HG02759 (cell line): ENCODE measurements around the gene MCRS1.

Experiments used
- ATAC-seq: cut with Tn5 transposase; IDR thresholded peaks from one replicate; pipeline ENCODE4 v1.9.1; 2021; ENCODE audit warnings: mild to moderate bottlenecking, moderate library complexity; ENCODE audit not compliant: unreplicated experiment

MCRS1 gene

DNA sequence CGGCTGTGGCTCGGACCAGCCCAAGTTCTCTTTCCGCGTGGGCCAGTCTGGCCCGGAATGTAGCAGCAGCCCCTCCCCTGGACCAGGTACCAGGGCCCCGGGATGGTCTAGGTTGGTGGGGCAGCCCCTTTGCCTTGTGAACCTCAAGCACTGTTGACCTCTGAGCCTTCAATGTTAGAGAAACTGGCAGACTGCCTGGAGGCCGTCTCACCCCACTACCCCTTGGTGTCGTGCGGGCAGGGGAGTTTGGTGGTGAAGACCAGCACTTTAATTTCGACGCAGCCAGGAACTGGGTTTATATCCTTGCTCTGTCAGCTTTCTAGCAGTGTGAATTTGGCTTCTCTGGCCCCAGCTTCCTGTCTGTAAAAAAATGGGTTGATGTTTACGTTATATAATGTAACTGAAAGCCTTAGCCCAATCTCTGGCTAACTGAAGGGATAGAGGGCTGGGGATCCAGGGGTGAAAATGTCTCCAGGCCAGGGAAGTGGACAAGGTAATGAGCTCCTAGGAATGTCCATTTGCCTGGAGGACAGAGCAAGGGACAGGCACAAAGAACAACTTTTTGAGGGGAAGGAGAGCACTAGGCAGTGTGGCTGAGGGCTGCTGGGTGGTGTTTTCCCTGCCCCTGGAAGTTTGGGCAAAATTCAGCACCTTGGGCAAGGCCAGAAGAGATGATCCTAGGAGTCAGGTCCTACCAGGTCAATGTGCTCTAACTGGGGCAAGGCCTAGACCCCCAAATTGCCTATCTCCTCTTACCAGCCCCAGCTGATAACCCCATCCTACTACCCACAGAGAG lies 11.4 kb downstream of the MCRS1 start:
- no peak for ATAC-seq

DNA sequence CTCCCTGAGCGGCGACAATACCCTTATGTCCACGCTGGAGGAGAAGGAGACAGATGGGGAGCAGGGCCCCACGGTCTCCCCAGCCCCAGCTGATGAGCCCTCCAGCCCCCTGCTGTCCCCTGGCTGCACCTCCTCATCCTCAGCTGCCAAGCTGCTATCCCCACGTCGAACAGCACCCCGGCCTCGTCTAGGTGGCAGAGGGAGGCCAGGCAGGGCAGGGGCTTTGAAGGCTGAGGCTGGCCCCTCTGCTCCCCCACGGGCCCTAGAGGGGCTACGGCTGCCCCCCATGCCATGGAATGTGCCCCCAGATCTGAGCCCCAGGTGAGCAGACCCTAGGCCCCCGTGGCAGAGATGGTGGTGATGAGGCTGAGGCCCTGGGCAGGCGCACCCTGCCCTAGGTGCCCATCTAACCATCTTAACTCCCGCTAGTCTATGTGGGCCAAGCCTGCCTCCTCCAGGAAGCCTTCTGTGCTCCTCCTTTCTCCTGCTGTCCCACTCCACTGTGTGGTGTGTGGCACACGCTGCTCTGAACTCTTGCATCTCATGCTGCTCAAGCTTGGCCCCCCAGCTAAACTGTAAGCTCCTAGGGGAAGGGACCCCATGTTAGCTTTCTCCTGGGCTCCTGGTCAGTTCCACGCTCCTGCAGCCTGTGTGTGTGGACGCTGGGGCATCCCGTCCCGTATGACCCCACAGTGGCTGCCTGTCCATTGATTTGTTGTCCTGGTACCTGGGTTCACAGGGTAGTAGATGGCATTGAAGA lies 12.1 kb downstream of the MCRS1 start:
- ATAC-seq: no peak

DNA sequence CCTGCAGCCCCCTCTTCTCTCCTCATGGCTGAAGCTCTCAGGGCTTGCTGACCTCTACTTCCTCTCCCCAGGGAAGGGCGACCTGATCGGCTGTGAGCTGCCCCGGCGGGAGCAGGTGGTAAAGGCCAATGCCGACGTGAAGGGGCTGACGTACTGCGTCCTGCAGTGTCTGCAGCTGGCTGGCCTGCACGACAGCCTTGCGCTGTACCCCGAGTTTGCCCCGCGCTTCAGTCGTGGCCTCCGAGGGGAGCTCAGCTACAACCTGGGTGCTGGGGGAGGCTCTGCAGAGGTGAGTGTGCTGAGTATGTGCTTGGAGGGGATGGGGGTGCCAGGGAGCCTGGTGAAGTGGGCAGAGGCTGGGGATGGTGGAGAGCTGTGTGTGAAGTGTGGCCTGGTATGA lies 13.7 kb downstream of the MCRS1 start:
- ATAC-seq: no peak

DNA sequence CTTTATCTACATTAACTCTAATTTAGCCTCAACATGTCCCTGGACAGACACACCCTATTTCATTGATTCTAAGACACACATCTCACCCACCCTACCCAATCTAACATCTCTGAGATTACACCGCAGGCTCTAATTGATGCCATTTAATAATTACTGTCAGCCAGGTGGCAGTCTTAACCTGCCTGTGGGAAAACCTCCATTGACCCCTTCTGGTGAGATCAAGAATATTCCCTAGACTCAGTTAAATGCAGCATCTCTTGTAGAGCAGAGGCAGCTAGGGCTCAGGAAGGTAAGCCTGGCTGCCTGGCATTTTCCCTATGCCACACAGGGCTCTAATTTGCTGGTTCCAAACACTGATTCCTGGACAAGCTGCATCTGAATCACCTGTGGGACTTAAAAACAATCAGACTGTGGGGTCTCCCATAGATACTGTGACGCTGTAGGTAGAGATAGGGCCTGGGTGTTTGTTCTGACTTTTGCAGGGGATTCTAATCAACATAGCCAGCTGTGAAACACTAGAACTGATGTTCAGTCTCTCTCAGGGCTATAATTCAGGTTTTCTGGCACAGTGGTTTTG lies 14.3 kb downstream of the MCRS1 start:
- no peak for ATAC-seq

DNA sequence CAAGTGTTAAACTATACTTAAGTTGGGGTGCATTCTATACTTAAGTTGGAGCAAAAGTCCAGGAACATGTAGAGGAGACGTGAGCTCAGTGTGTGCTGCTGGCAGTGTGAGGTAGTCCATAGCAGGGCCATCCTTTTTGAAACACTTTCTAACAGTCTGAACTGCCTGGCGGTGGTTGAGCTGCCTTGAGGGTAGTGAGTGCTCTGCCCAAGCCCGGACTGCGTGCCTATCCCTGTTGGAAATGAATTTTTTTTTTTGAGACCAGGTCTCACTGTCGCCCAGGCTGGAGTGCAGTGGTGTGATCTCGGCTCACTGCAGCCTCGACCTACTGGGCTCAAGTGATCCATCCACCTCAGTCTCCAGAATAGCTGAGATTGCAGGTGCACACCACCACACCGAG lies 15.0 kb downstream of the MCRS1 start:
- no peak for ATAC-seq

DNA sequence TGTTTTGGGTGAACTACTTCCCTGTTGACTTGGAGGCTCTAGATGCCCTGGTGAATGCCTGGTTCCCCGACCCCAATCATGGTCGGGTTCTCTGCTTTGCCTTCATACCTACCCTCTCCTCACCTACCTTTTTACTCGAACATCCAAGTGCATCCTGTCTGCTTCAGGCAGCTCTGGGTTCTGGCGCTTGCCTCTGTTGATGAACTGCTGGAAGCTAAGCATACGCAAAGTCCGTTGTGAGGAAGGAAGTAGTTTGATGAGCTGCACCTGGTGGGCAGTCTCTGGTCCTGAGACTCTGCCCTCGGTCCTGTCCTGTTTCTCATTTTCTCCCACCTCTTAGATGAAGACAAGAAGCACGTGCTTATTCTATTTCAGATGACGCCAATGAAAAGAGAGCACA lies 15.5 kb downstream of the MCRS1 start:
- no peak for ATAC-seq

DNA sequence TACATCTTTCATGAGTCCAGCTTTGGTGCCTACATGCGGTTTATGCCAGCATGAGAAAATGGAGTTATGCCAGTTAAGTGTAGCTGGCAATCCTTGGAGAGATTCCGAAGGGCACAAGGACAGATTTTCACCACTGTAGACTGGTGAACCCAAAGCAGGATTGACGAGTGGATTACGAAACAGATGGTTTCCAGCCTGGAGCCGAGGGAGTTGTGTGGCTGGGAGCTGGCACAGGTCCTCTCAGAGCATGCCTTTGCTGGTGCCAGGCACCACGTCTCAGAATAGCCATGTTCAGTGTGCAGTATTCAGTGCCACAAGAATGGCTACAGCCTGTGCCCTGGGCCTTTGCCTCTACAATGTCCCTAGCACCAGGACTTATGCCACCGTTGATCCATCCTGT lies 15.9 kb downstream of the MCRS1 start:
- ATAC-seq: no peak

DNA sequence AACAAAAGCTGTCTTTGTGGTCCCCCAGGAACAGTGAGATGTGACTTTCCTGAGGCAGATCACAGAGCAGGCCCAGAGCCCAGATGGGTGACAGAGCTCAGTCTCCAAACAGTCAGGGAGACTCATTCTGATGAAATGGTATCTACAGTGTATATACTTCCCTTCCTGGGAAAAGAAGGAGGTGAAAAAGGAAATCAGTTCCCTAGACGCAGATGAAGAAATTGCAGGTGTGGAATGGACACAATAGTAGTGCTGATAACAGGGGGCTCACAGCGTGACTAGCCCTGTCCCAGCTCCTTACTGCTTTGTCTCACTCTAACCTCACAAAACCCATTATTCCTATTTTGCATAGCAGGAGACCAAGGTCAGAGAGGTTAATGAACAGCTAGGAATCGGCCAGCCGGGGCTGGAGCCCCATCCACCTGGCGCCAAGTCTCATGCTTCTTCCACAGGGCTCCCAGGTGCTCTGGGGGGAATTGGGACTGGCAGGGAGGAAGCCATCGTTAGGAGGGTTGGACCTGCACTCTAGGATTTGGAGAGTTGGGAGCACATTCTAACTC lies 17.2 kb downstream of the MCRS1 start:
- ATAC-seq: no peak

DNA sequence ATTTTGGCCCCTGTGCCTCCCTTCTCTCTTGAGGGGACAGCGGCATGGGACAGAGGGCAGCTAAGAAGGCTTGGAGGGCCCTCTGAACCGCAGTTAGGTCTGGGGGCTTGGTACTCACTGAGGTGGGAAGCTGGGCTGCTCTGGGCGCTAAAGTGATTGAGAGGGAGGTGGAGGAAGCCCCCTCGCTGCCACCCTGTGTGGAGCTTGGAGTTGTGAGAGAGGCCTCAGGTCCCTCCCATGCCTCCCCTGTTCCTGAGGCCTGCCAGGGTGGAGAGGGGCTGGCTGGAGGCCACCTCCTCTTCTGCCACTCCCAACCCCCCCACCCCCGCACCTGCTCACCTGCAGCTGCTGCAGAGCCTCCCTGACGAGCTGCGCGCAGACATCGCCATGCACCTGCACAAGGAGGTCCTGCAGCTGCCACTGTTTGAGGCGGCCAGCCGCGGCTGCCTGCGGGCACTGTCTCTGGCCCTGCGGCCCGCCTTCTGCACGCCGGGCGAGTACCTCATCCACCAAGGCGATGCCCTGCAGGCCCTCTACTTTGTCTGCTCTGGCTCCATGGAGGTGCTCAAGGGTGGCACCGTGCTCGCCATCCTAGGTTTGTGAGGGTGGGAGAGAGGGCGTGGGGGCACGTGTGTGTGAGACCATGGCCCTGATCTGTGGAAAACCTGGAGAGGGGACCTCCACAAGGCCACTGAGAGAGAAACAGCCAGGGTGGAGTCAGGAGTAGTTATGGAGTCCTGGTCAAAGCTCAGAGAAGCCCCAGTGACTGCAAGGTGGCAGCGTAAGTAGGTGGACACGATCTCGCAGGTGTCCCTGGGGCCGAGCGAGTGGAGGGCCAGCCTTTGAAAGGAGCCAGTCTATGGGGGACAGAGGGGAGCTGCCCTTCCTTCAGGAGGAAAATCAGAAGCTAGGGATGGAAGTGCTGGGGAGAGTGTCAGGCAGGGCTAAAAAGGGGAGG lies 17.9 kb downstream of the MCRS1 start:
- no peak for ATAC-seq

DNA sequence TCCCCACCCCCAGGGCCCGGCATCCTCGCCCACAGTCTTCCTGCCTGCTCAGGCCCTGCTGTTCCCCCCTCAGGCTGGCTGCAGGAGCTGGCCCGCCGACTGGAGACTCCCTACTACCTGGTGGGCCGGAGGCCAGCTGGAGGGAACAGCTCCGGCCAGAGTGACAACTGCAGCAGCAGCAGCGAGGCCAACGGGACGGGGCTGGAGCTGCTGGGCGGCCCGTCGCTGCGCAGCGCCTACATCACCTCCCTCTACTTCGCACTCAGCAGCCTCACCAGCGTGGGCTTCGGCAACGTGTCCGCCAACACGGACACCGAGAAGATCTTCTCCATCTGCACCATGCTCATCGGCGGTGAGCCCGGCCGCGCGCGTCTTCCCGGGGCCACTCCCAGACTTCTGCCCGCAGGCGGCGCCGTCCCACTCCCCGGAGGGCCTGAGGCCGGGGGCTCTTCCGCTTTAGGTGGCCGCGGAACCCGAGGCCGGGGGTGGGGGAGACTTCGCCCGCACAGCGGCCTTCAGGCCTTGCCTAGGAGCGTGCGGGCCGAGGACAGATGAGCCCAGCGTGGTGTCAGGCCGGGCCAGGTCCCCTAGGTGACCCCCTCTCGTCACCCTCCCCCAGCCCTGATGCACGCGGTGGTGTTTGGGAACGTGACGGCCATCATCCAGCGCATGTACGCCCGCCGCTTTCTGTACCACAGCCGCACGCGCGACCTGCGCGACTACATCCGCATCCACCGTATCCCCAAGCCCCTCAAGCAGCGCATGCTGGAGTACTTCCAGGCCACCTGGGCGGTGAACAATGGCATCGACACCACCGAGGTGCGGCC lies 18.9 kb downstream of the MCRS1 start:
- no peak for ATAC-seq

DNA sequence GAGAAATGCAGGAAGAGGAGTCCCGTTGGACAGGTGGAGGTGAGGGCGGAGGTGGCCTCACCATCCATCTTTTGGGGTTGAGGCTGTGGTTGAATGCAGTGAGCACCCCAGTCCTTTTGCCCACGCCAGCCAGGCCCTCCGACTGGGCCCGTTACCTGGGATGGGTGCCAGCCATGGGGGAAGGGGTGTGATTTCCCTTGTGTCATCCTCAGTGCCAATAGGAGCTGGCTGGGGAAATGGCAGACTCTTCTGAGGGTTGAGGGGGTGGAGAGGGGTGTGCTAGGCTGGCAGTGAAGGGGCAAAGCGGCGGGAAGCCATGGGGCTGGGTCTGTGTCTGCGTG lies 19.5 kb downstream of the MCRS1 start:
- no peak for ATAC-seq

DNA sequence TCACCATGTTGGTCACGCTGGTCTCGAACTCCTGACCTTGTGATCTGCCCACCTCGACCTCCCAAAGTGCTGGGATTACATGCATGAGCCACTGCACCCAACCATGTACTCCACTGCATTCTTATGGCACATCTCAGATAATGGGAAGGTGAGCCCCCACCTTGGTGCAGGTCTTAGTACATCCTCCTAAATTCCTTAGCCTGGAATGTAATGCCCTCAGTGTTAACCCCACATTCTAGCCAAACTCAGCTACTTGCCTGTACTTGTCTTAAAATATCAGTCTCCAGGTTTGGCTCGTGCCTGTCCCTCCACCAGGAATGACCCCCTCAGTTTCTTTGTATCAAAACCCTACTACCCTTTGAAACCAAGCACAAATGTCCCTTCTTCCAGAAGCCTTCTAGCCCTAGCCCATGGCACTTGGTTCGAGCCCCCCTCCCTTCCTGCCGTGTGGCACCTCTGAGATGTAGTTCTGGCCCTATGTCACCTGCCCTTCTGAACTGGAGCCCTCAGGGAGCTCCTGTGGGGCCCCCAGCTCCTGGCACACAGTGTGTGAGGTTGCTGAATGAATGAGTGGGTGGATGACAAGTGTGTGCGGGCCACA lies 20.8 kb downstream of the MCRS1 start:
- no peak for ATAC-seq

DNA sequence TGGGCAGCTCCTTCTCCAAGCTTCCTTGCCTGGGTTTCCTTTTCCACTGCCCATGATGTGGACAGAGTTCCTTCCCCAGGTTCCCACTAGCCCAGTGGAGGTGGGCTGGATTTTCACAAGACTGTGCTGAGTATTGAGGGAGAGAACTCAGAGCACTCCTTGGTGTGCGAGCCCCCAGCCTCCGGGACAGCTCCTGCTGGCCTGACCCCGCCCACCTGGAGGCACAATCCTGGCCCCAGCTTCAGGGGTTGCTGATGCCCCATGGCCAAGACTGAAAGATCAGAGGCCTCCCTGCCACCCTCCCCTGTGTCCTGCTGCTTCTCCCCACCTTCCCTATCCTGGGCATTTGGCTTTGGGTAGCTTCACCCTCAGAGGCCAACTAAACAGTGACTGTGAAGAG lies 21.5 kb downstream of the MCRS1 start:
- no peak for ATAC-seq

DNA sequence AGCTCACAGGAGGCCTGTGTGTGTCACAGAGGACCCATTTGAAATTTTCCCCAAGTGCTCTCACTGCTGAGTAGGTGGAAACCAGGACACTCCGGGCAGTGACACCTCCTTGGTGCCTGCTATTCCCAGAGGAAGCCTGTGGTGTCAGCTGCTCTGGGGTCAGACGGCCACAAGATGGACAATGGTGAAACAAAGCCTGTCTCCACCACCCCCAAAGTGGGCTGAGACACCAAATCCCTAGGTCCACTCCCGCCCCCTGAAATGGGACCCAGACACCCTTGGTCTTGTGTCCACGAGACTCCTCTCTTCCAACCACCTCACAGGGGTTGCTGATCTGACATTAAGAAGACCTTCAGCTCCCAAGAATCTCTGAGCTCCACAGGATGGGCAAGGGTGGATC lies 22.1 kb downstream of the MCRS1 start:
- no peak for ATAC-seq

DNA sequence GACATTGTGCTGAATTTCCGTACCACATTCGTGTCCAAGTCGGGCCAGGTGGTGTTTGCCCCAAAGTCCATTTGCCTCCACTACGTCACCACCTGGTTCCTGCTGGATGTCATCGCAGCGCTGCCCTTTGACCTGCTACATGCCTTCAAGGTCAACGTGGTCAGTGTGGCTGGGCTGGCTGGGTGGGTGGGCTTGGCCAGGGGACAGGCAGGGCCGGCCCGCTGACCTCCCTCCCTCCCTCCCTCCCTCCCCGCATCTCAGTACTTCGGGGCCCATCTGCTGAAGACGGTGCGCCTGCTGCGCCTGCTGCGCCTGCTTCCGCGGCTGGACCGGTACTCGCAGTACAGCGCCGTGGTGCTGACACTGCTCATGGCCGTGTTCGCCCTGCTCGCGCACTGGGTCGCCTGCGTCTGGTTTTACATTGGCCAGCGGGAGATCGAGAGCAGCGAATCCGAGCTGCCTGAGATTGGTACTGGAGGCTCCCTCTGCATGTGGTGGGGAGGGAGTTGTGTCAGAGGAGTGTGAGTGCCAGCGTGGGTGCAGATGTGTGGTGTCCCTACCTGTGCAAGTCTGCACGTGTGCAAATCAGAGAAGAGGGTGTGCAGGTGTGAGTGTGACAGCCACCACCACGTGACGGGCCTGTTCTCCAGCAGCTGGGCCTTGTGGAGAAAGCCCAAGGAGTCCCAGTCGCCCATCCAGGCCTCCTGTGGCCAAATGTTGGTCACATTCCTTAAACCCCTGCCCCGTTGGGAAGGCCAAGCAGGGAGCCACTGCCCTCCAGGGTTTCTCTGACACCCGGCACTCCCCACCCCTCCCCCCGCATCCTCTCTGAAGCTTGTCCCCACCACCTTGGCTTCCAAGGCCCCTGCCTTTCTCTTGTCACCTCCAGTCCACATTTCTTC lies 23.8 kb downstream of the MCRS1 start:
- no peak for ATAC-seq

DNA sequence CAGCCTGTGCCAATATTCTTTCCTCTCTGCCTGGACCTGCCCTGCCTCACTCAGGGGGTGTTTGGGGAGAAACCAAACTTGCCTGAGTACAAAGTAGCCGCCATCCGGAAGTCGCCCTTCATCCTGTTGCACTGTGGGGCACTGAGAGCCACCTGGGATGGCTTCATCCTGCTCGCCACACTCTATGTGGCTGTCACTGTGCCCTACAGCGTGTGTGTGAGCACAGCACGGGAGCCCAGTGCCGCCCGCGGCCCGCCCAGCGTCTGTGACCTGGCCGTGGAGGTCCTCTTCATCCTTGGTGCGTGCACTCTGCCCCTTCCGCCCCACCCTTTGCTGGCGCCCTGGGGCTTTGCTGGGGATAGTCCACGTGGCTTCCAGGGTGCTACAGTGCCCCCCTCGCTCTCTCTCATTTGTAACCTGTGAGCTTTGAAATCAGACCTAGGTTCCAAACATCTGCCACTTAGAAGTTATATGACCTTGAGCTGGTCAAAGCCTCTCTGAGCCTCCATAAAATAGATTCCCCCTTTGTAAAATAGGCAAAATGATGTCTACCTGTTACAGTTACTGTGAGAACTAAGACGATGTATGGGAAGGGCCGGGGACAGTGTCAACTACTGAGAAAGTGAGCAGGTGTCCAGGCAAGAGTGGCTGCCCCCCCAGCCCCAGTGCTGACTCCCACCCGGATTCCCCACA lies 24.6 kb downstream of the MCRS1 start:
- no peak for ATAC-seq

DNA sequence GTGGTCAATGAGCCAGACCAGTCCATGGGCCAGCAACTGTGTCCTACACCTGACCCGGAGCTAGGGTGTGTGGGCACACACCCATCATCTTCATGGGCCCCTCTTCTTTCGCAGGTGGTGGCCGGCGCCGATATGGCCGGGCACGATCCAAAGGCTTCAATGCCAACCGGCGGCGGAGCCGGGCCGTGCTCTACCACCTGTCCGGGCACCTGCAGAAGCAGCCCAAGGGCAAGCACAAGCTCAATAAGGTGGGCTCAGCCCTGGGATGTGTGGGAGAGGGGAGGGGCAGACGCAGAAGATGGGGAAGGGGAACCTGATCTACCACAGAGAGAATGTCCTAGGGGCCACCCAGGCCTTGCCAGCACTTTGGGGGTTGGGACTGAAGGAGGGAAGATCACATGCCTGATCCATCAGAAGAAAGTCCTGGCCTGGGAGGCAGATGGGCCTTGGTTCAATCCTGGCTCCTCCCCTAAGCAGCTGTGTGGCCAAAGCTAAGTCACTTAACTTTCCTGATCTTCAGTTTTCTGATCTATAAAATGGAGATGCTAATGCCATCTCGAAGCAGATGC lies 25.3 kb downstream of the MCRS1 start:
- ATAC-seq: no peak
